Measurements from ENCODE around the gene IDS.
"Not testable (repeated sequence)": the region's sequence is repeated elsewhere in the genome, so short reads cannot be mapped to it uniquely, and the experiment has no call there.

IDS gene

GRCh38 chrX:149499766-149500165 is 5.3 kb downstream of the IDS start:
- DNase-seq (ENCODE audit: low read depth in 2 of 2, low spot score in 1 of 2), result no peak

DNA sequence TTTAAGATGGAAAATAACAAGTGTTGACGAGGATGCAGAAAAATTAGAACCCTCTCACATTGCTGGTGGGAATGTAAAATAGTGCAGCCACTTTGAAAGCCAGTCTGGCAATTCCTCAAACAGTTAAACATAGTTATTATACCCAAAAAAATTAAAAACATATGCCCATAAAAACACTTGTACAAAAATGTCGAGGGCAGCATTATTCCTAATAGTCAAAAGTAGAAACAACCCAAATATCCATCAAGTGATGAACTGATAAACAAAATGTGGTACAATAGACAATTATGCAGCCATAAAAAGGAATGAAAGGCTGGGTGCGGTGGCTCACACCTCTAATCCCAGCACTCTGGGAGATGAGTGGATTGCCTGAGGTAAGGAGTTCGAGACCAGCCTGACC is 6.3 kb downstream of the IDS start:
- DNase-seq (ENCODE audit: low read depth in 2 of 2, low spot score in 1 of 2), result no peak

DNA sequence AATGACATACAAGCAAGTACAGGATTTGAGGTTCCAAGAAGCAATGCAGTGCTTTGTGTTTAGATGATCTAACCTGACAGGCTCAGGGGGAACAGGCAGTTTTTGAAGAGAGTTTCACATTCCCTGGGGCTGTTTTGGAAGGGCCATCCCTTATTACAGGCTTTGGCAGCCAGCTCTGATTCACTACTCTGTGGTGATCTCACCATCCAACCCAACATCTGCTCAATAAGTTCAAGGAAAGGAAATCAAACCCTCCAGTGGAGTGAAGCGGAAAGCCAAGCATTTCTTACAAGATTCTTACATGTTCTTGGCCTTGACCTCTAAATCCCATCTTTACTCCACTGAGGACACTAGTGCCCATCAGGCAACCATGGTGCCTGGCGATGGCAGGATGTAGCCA is 7.5 kb downstream of the IDS start:
- DNase-seq (ENCODE audit: low read depth in 2 of 2, low spot score in 1 of 2), result no peak

- no peak for DNase-seq (ENCODE audit: low read depth in 2 of 2, low spot score in 1 of 2)
These were observed 8.1 kb downstream of the IDS start for GRCh38 chrX:149497054-149497453.

GRCh38 chrX:149495573-149496071 is 9.5 kb downstream of the IDS start:
- no peak for DNase-seq (ENCODE audit: low read depth in 2 of 2, low spot score in 1 of 2)

DNA sequence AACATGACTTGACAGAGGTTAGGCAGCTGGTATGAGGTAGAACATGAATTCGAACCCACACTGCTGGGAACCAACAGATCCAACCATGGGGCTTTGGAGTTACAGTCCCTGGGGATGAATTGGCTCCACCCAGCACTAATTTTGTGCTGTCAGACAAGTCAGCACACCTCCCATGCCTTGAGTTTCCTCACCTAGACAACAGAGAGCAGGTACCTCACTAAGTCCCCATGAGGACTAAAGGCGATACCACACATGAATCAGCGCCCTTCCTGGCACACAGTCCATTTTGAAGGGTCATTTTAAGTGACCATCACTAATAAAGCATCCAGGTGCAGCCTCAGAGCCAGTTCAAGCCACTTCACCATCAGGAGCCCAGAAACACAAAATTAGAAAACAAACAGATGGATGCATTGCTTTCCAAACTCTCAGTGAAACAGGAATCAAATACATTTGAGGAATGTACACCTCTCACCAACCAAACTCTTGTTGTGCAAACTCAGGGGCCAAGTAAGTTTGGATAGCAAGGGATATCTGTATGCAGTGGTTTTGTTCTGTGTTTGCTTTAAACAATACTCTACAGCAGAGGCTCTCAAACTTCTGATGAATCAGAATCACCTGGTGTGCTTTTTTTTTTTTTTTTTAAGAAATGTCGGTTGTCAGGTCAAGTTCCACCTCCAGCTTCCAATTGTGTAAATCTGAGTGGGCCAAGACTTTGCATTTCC is 10.1 kb downstream of the IDS start:
- DNase-seq (ENCODE audit: low read depth in 2 of 2, low spot score in 1 of 2), result no peak

DNA sequence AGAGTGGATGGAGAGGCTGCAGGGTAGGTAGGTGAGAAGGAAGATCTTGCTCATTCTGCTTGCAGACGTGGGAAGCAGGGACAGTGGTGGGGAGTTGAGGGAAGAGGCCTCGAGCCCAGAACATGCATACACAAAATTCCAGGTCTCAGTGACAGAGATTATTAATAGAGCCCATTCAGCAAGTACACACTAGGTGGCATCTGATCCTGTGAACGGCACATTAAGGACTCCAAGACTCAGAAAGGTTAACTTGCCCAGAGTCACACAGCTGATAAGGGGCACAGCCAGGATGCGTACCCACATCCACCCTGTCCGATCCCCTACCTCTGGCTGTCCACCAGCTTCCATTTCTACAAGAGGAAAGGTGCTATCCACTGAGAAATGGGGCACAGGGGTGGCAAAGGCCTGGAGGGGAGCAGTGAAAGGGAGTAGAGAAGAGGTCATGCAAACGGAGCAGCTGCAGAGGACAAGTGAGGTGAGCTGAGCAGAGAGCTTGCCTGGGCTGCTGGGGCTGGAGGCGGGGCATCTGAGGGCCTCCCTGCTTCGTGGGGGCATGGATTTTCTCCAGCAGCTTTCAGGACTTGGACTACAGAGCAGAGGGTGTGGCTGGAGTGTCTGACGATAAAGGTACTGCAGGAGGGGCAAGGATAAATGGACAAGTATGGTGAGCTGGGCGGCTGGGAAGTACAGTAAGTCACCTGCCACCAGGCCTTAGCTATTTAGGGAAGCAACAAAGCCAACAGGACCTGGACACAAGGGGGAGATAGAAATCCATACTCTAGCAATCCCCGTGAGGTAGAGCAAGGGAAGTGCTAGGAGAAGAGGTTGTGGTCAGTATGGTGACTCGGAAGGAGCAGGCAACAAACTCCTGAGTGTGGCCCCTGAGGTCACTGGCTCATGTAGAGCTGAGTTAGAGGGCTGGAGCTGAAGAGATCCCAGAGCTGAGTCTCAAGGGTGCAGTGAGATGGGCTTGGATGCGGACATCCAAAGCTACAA is 11.2 kb downstream of the IDS start:
- no peak for DNase-seq (ENCODE audit: low read depth in 2 of 2, low spot score in 1 of 2)

DNA sequence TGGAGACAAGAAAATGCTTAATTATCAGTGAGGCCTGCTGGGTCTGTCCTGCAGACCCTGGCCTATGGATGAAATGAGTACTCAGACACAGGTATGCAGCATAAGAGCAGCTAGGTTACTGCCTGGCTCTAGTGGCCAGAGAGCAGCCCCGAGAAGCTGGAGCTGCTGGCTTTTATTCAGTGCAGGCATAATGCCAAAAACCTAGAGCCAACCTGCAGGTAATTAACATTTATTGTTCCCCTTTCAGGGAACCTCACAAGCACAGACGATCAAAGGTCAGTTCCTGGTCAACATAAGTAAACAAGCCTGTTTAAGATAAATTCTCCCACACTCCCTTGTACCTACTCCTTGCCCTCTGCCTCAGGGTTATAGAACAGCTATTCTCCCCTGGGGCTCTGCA is 13.3 kb downstream of the IDS start:
- DNase-seq (ENCODE audit: low read depth in 2 of 2, low spot score in 1 of 2), result no peak

DNA sequence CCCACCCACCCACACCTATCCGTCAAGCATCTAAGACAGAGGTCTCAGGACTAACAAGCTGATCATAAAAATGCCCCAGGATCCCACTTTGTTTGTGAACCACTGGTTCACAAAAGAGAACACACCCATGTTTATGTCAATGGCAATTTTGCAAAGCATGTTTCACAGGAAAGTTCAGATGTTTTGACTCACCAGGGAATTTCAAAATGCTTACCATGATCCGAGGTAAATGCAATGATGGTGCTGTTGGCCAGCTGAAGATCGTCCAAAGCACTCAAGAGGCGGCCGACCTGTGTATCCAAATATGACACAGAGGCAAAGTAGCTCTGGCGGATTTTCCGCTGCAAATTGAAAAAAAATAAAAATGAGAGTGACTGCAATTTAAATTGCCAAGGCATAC is 15.0 kb downstream of the IDS start:
- DNase-seq (ENCODE audit: low read depth in 2 of 2, low spot score in 1 of 2), result no peak

DNA sequence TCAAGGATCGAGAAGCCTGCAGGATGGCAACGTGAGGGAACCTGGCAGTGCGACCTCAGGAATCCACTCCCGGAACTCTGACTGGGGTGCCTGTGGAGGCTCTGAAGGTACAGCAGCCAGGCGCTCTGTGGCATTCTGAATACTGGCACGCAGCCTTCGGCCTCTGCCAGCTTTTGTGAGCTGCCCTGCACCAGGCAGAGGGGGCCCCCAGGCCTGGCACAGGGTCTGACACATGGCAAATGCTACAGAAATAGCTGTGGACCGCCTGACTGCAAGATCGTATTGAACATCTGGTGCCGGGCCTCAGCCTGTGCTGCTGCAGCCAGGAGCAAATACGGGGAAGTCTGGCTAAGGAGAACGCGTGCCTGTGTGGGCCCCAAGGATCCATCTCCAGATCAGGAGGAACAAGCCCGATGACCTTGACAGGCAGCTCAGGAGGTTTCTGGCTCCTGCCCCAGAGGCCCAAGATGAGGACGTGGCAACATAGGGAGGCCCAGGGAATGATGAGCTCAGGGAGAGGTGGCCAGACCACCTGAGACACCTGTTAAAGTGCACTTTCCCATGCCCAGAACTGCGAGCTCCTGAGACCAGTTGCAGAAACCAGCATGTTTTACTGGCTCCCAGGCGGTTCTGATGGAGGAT is 16.6 kb downstream of the IDS start:
- not testable (repeated sequence) for DNase-seq (ENCODE audit: low read depth in 2 of 2, low spot score in 1 of 2)

GRCh38 chrX:149488008-149488407 is 17.1 kb downstream of the IDS start:
- not testable (repeated sequence) for DNase-seq (ENCODE audit: low read depth in 2 of 2, low spot score in 1 of 2)

DNA sequence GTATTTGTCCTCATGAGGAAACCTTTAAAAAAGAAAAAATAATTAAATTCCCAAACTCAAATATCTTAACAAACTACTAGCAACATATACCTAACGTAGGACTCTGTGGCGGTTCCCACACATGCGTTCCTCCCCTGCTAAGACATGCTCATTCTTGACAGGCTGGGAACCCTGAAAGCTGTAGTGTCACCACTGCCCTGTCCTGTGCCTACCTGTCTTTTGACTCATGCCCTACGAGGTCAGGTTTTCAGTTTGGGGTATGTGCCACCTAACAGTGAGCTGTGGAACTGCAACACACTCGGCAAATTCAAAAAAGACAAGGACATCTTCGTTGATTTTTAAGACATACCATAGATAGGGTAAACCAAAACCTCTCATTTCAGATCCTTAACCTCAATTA is 17.8 kb downstream of the IDS start:
- no peak for DNase-seq (ENCODE audit: low read depth in 2 of 2, low spot score in 1 of 2)

DNA sequence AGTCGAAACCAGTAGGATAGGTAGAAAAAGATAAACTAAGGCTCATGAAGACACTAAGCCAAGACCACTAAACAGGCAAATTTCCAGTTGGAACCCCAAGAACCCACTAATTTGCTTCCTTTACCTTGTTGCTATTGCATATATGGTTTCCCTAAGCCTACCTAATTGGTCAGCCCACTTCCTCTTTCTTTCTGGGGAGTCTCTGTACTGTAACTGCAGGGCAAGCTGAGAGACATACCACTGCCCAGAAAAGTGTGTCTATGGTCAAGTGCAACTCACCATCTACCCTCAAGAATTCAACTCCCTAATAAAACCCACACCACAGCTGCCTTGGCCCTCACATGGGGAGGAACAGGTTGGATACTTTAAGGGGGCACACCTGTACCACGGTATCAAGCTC is 28.6 kb downstream of the IDS start:
- DNase-seq (ENCODE audit: low read depth in 2 of 2, low spot score in 1 of 2), result no peak

GRCh38 chrX:149473966-149474365 is 31.1 kb downstream of the IDS start:
- no peak for DNase-seq (ENCODE audit: low read depth in 2 of 2, low spot score in 1 of 2)

GRCh38 chrX:149473092-149473491 is 32.0 kb downstream of the IDS start:
- DNase-seq (ENCODE audit: low read depth in 2 of 2, low spot score in 1 of 2), result no peak

DNA sequence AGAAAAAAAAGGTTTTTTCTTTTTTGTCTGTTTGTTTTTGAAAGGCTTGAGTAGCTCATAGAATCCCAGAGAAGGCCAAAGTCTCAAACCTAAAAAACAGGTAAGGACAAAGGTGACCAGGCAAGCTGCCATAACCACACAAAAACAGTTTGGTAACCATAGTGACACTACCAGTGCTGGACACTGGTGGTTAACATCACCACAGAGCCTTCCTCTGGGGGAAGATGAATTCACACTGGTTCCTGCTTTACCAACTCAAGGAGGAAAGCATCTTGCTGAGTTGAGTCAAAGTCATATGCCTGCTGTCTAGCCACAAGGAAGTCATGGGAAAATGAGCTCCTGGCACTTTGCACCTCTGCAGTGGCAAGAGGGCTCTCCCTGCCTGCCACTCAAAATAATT is 32.5 kb downstream of the IDS start:
- no peak for DNase-seq (ENCODE audit: low read depth in 2 of 2, low spot score in 1 of 2)

GRCh38 chrX:149471397-149471796 is 33.7 kb downstream of the IDS start:
- no peak for DNase-seq (ENCODE audit: low read depth in 2 of 2, low spot score in 1 of 2)

- DNase-seq (ENCODE audit: low read depth in 2 of 2, low spot score in 1 of 2), result peak; percentile 1 to 18
These were observed 34.2 kb downstream of the IDS start for GRCh38 chrX:149470955-149471354.

DNA sequence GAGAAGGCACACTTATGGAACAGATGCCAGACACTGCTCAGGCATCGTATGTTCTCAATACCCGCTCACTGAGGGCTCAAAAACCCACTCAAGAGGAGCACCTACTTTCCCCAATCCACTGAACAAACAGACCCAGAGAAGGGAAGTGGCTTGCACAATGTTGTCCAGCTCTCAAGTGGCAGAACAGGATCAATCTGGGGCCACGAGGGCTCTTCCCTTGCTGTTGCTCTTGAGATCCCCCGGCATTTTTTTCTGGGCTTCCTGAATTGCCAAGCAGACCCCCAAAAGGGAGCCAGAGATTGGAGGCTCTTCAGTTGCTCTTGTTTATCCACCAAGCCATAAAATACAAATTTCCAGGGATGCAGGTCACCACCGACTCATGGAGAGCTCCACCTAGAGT is 35.7 kb downstream of the IDS start:
- DNase-seq (ENCODE audit: low read depth in 2 of 2, low spot score in 1 of 2), result no peak

- no peak for DNase-seq (ENCODE audit: low read depth in 2 of 2, low spot score in 1 of 2)
These were observed 37.2 kb downstream of the IDS start for GRCh38 chrX:149467920-149468319.

DNA sequence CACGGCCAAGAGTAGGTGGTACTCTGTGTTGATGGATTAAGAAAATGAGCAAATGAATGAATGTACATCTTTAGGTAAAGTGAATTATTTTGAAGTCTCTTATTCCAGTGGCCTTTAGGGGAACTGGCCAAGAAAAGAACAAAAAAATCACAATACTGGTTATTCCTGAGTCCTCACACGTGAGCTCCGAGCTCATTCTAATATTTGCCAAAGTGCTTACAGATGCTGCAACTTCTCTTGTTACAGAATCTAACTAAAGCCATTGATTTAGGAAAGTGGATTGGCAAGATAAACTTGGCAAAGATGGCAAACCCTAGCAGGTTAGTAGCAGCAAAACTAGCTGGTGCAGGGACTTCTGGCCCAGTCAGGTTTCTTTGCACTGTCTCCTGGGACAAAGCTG is 37.6 kb downstream of the IDS start:
- no peak for DNase-seq (ENCODE audit: low read depth in 2 of 2, low spot score in 1 of 2)

GRCh38 chrX:149462849-149463248 is 42.3 kb downstream of the IDS start:
- no peak for DNase-seq (ENCODE audit: low read depth in 2 of 2, low spot score in 1 of 2)
